Esophagus squamous epithelium (tissue), 4 donors: ENCODE results near the gene ZIK1.

ENCODE experiments used
- CTCF ChIP-seq, 6 experiments: fragments of 450-650 bp in 4 of 6; fragments of 200-600 bp in 2 of 6; sonication (generic) in 2 of 6; IDR thresholded peaks; one replicate each; pipeline ENCODE4 v1.5.1; 2016 to 2019; ENCODE audit warnings: antibody characterized with exemption in 6 of 6, mild to moderate bottlenecking in 4 of 6, moderate library complexity in 4 of 6
- POLR2A ChIP-seq, 4 donors: fragments of 450-650 bp; IDR thresholded peaks; one replicate each; pipeline ENCODE4 v1.6.1; 2017; ENCODE audit warnings: antibody characterized with exemption in 4 of 4, mild to moderate bottlenecking in 4 of 4, moderate library complexity in 3 of 4

GRCh38 chr19:57642396-57643046, 58.6 kb downstream of the ZIK1 start:
- TF ChIP-seq POLR2A (IDR thresholded peaks at IDR 0.05) (no peak), CTCF (IDR thresholded peaks at IDR 0.05) (no peak)
